HFF-Myc (cell line): ENCODE measurements around the gene CISD1.

ENCODE experiments used
- DNase-seq: peaks from one replicate; pipeline ENCODE4 v3.0.0-alpha.2; 2011; ENCODE audit warnings: low read depth; ENCODE audit errors: extremely low read depth
- H3K4me3 ChIP-seq: replicated peaks from 2 replicates; pipeline ENCODE4 v1.5.1; 2011; ENCODE audit warnings: low read depth, mild to moderate bottlenecking, control low read depth, low read length
- CTCF ChIP-seq: IDR thresholded peaks from 2 replicates; pipeline ENCODE4 v1.5.1; 2012; ENCODE audit warnings: mild to moderate bottlenecking, low read depth, low read length, control low read depth; ENCODE audit errors: missing control alignments

Gene CISD1

GRCh38 chr10:58291538-58292174 is 22.7 kb downstream of the CISD1 start:
- no peak overlapping the region for H3K4me3 ChIP-seq
- TF ChIP-seq CTCF: peak; percentile 56
- no peak for DNase-seq

DNA sequence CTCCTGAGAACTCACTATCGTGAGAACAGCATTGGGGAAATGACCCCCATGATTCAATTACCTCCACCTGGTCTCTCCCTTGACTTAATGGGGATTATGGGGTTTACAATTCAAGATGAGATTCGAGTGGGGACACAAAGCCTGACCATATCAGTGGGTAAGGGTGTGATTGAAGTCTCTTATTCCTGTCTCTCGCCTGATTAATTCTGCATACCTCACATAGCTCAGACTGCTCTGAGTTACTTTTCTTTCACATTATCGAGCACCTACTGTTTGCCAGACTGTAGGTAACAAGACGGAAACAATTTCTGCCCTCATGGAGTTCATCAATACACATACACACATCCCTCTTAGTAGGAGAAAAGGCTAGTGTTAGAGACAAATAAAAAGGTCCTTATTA is 25.0 kb downstream of the CISD1 start:
- H3K4me3 ChIP-seq: no peak overlapping the region
- DNase-seq: no peak
- TF ChIP-seq CTCF: no peak

- no peak overlapping the region for H3K4me3 ChIP-seq
- no peak for DNase-seq
- TF ChIP-seq CTCF: peak; percentile 78
Observed at GRCh38 chr10:58299580-58299979, 30.6 kb downstream of the CISD1 start.

DNA sequence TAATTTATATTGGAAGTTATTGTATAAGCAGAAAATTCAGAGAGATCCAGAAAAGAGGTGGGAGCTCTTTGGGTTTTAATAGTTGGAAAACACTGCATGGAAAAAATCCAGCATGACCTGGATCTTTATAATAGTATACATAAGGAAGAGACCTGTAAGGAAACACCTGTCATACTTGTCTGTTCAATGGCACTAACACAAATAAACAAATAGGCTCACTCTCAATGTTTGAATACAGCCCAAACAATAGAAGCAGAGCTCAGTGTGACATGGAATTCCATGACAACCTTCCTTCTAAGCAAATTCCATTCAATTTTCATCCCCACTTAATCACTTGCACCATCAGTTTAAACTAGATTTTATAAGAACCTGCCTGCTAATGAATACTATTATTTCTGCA is 31.7 kb downstream of the CISD1 start:
- no peak for TF ChIP-seq CTCF
- DNase-seq: no peak
- H3K4me3 ChIP-seq: no peak overlapping the region

DNA sequence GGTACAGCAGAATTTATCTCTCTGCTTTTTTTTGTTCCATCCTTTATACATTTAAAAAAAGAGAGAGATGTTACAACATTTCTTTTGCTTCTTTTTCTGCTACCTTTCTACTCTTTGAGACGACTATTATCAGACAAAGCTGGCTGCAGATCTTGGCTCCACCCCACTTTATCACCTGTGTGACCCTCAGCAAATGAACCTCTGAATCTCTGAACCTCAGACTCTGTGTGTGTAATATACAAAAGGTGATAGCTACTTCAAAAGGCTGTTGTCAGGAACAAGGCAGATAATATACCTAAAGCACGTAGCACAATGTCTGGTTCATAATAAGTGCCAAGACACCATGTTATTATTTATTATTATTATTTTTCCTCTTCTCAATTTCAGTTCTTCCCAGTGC is 33.3 kb downstream of the CISD1 start:
- TF ChIP-seq CTCF: no peak
- no peak for DNase-seq
- no peak overlapping the region for H3K4me3 ChIP-seq

DNA sequence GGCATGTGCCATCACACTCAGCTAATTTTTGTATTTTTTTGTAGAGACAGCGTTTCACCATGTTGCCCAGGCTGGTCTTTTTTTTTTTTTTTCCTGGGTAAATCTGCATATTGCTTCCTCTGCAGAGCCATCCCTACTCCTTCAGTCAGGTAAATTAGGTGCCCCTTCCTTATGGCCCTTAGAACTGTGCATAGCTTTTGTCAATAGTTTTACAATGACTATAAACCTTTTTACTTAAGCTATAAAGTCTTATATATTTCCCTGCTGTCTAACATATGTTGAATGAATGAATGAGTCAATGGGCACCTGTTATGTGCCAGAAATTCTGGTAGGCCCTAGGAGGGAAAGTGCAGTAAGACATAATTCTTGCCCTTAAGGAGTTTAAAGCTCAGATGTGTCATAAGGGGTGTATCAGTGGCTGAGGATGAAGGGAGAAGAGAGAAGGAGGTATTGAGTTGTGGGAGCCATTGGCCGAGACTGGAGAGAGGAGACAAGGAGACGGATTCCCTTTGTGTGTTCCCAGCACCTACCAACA is 35.2 kb downstream of the CISD1 start:
- DNase-seq: no peak
- no peak for TF ChIP-seq CTCF
- no peak overlapping the region for H3K4me3 ChIP-seq

- no peak overlapping the region for H3K4me3 ChIP-seq
- no peak for DNase-seq
- TF ChIP-seq CTCF: no peak
Observed at GRCh38 chr10:58305821-58306220, 36.9 kb downstream of the CISD1 start.
